Left lung (tissue), 10 donors: ENCODE results near the gene DBT. TPM values are rescaled to one million over a fixed set of nuclear protein-coding genes. Genes with fewer than 3 reads are reported as not detected.

Source experiments
- ATAC-seq: fragments of 200-7000 bp; cut with Tn5 transposase; one replicate; pipeline ENCODE4 v1.9.1; 2020; ENCODE audit warnings: moderate library complexity
- DNase-seq, 4 donors: peaks; one replicate each; pipeline ENCODE4 v3.0.0-alpha.2; 2013 to 2020
- H3K27ac ChIP-seq, 2 donors: fragments of 200-600 bp; sonication (generic) in 1 of 2; one replicate each; pipeline versions ENCODE4 v1.5.0 to v1.8.0; 2020 to 2021
- H3K27me3 ChIP-seq, 2 donors: fragments of 200-600 bp; sonication (generic) in 1 of 2; one replicate each; pipeline versions ENCODE4 v1.5.0 to v1.8.0; 2020 to 2021
- H3K36me3 ChIP-seq, 2 donors: fragments of 200-600 bp; sonication (generic) in 1 of 2; one replicate each; pipeline versions ENCODE4 v1.5.0 to v1.8.0; 2020 to 2021
- H3K4me1 ChIP-seq, 2 donors: fragments of 200-600 bp; one replicate each; pipeline ENCODE4 v1.8.0; 2021
- H3K4me3 ChIP-seq, 2 donors: fragments of 200-600 bp; sonication (generic) in 1 of 2; one replicate each; pipeline versions ENCODE4 v1.5.0 to v1.8.0; 2020 to 2021; ENCODE audit warnings: mild to moderate bottlenecking in 1 of 2
- H3K9me3 ChIP-seq, 2 donors: fragments of 200-600 bp; sonication (generic) in 1 of 2; one replicate each; pipeline versions ENCODE4 v1.5.0 to v1.8.0; 2020 to 2021
- CTCF ChIP-seq, 2 donors: fragments of 200-600 bp; sonication (generic) in 1 of 2; IDR thresholded peaks; one replicate each; pipeline versions ENCODE4 v1.5.0 to v1.8.0; 2021; ENCODE audit warnings: antibody characterized with exemption in 2 of 2
- intact Hi-C, 2 donors: fragments of 100-400 bp; cut with DNase I; formaldehyde crosslinking; loops; one replicate each; pipeline versions ENCODE4 v1.11.2 to v1.14.2; 2022
- polyA plus RNA-seq, 6 donors: library from polyadenylated mRNA; unstranded; fragments of 120-200 nt; gene quantifications; one replicate each; pipeline ENCODE4 v1.2.1, GENCODE V29; 2013; ENCODE audit not compliant: insufficient read length in 6 of 6
- total RNA-seq, 2 donors: library from RNA; stranded (reverse); fragmentation: NEBNext Ultra II Directional; extraction: Animal tissue kit (Norgen Biotek cat#: 25700); gene quantifications; one replicate each; pipeline ENCODE4 v1.2.1, GENCODE V29; 2021
- donor health status: DM: no; HTN: yes; CAD: no.
- donor health status: DM: no; HTN: no; CAD: no.

The DBT gene
- total and polyA plus RNA-seq, 8 donors: 15.9 to 23.0 (median 19.8) TPM

- no peaks in the 10 kb centered on the region for H3K4me1 ChIP-seq
- no peak for ATAC-seq
- no peaks in the 10 kb centered on the region for H3K9me3 ChIP-seq
- H3K27me3 ChIP-seq: no peaks in the 10 kb centered on the region
- no peak overlapping the region for H3K27ac ChIP-seq
- intact Hi-C loops: no loop called here
- H3K36me3 ChIP-seq: no peaks in the 10 kb centered on the region
- no peak for TF ChIP-seq CTCF (IDR thresholded peaks at IDR 0.05)
- H3K4me3 ChIP-seq: no peak overlapping the region
- DNase-seq: no peak
Measured at GRCh38 chr1:100168051-100168450, 81.6 kb downstream of the DBT start.

GRCh38 chr1:100164702-100165101 lies 84.9 kb downstream of the DBT start:
- Histone ChIP-seq H3K9me3 (no peaks in the 10 kb centered on the region), H3K27me3 (no peaks in the 10 kb centered on the region), H3K4me3 (no peak overlapping the region), H3K36me3 (no peaks in the 10 kb centered on the region), H3K4me1 (no peaks in the 10 kb centered on the region), H3K27ac (no peak overlapping the region)
- ATAC-seq: no peak
- no peak for TF ChIP-seq CTCF (IDR thresholded peaks at IDR 0.05)
- intact Hi-C loops: no loop called here
- no peak for DNase-seq

- no peak overlapping the region for H3K4me3 ChIP-seq
- TF ChIP-seq CTCF (IDR thresholded peaks at IDR 0.05): no peak
- H3K9me3 ChIP-seq: no peaks in the 10 kb centered on the region
- intact Hi-C loops: no loop called here
- ATAC-seq (no peak), DNase-seq (no peak)
- H3K36me3 ChIP-seq: no peaks in the 10 kb centered on the region
- no peaks in the 10 kb centered on the region for H3K4me1 ChIP-seq
- no peak overlapping the region for H3K27ac ChIP-seq
- H3K27me3 ChIP-seq: no peaks in the 10 kb centered on the region
Measured at GRCh38 chr1:100164216-100164615, 85.4 kb downstream of the DBT start.

- H3K36me3 ChIP-seq: no peaks in the 10 kb centered on the region
- no peak overlapping the region for H3K27ac ChIP-seq
- ATAC-seq: no peak
- intact Hi-C loops: no loop called here
- H3K9me3 ChIP-seq: no peaks in the 10 kb centered on the region
- H3K4me1 ChIP-seq: no peaks in the 10 kb centered on the region
- no peak for TF ChIP-seq CTCF (IDR thresholded peaks at IDR 0.05)
- no peak for DNase-seq
- H3K4me3 ChIP-seq: no peak overlapping the region
- no peaks in the 10 kb centered on the region for H3K27me3 ChIP-seq
Measured at GRCh38 chr1:100162881-100163280, 86.8 kb downstream of the DBT start.

- Histone ChIP-seq H3K27ac (no peak overlapping the region), H3K9me3 (no peaks in the 10 kb centered on the region), H3K4me1 (no peaks in the 10 kb centered on the region), H3K27me3 (no peaks in the 10 kb centered on the region), H3K4me3 (no peak overlapping the region), H3K36me3 (peaks cover 0 to 27% of the 10 kb centered on the region in 2 donors)
- ATAC-seq (no peak), DNase-seq (no peak)
- TF ChIP-seq CTCF (IDR thresholded peaks at IDR 0.05): no peak
- intact Hi-C loops: no loop called here
Measured at GRCh38 chr1:100152271-100152670, 97.4 kb downstream of the DBT start.
